Upper lobe of right lung (tissue), 1 donor: Measurements from ENCODE around the gene ELP1. TPM values are rescaled to one million over a fixed set of nuclear protein-coding genes. Genes with fewer than 3 reads are reported as not detected.

Source experiments
- ATAC-seq: fragments of 200-7000 bp; cut with Tn5 transposase; one replicate; pipeline ENCODE4 v1.9.1; 2020; ENCODE audit warnings: mild to moderate bottlenecking, moderate library complexity
- DNase-seq: peaks from one replicate; pipeline ENCODE4 v3.0.0-alpha.2; 2020
- H3K27ac ChIP-seq: fragments of 200-600 bp; one replicate; pipeline ENCODE4 v1.8.0; 2022
- H3K27me3 ChIP-seq: fragments of 200-600 bp; one replicate; pipeline ENCODE4 v1.8.0; 2022; ENCODE audit warnings: mild to moderate bottlenecking
- H3K36me3 ChIP-seq: fragments of 200-600 bp; one replicate; pipeline ENCODE4 v1.8.0; 2022
- H3K4me1 ChIP-seq: fragments of 200-600 bp; one replicate; pipeline ENCODE4 v1.8.0; 2022
- H3K4me3 ChIP-seq: fragments of 200-600 bp; one replicate; pipeline ENCODE4 v1.8.0; 2022; ENCODE audit warnings: mild to moderate bottlenecking
- H3K9me3 ChIP-seq: fragments of 200-600 bp; one replicate; pipeline ENCODE4 v1.8.0; 2022
- CTCF ChIP-seq: fragments of 200-600 bp; IDR thresholded peaks from one replicate; pipeline ENCODE4 v1.8.0; 2022; ENCODE audit warnings: antibody characterized with exemption
- intact Hi-C: fragments of 100-400 bp; cut with DNase I; formaldehyde crosslinking; loops from one replicate; pipeline ENCODE4 v1.11.0; 2022
- total RNA-seq: library from RNA; stranded (reverse); fragmentation: NEBNext Ultra II Directional; extraction: Animal tissue kit (Norgen Biotek cat#: 25700); gene quantifications from one replicate; pipeline ENCODE4 v1.2.1, GENCODE V29; 2021
- donor health status: DM: no; HTN: yes; CAD: no; lungs with severe emphysema.

ELP1 gene
- total RNA-seq, 1 donor from 2014 or later, result 18.3 TPM

- intact Hi-C loops, result no loop called here
- TF ChIP-seq CTCF, result no peak
- Histone ChIP-seq H3K27me3 (no peaks in the 10 kb centered on the region), H3K4me3 (no peak overlapping the region), H3K36me3 (peaks cover 18% of the 10 kb centered on the region), H3K27ac (no peak overlapping the region), H3K4me1 (peaks cover 8% of the 10 kb centered on the region), H3K9me3 (no peaks in the 10 kb centered on the region)
- DNase-seq (no peak), ATAC-seq (no peak)
Observed at GRCh38 chr9:108950168-108950567, 16.2 kb upstream of the ELP1 start.

GRCh38 chr9:108939975-108940374 is 6.1 kb upstream of the ELP1 start:
- intact Hi-C loops, result no loop called here
- TF ChIP-seq CTCF, result no peak
- no peaks in the 10 kb centered on the region for H3K27me3 ChIP-seq
- DNase-seq (no peak), ATAC-seq (no peak)
- no peak overlapping the region for H3K27ac ChIP-seq
- peaks cover 49% of the 10 kb centered on the region for H3K36me3 ChIP-seq
- H3K4me3 ChIP-seq, result no peak overlapping the region
- no peaks in the 10 kb centered on the region for H3K9me3 ChIP-seq
- H3K4me1 ChIP-seq, result peaks cover 5% of the 10 kb centered on the region

- no peak overlapping the region for H3K27ac ChIP-seq
- H3K4me3 ChIP-seq, result no peak overlapping the region
- intact Hi-C loops, result no loop called here
- TF ChIP-seq CTCF, result no peak
- H3K27me3 ChIP-seq, result no peaks in the 10 kb centered on the region
- no peaks in the 10 kb centered on the region for H3K9me3 ChIP-seq
- DNase-seq (no peak), ATAC-seq (no peak)
- H3K4me1 ChIP-seq, result peaks cover 11% of the 10 kb centered on the region
- H3K36me3 ChIP-seq, result peaks cover 31% of the 10 kb centered on the region
Observed at GRCh38 chr9:108937561-108938305, 3.8 kb upstream of the ELP1 start.

- no peaks in the 10 kb centered on the region for H3K27me3 ChIP-seq
- H3K27ac ChIP-seq, result peak within 1 kb of the TSS; percentile 91
- no peak for TF ChIP-seq CTCF
- peaks cover 11% of the 10 kb centered on the region for H3K36me3 ChIP-seq
- H3K9me3 ChIP-seq, result no peaks in the 10 kb centered on the region
- ATAC-seq (peak; percentile 95), DNase-seq (peak; percentile 90)
- H3K4me1 ChIP-seq, result peaks cover 17% of the 10 kb centered on the region
- H3K4me3 ChIP-seq, result peak within 1 kb of the TSS; percentile 94
- intact Hi-C loops, result no loop called here
Observed at GRCh38 chr9:108934323-108934893, 484 bp upstream of the ELP1 start, which contains the start of gene ABITRAM. Gene ABITRAM (plus strand): TSS chr9:108934400. CDS start chr9:108934487, 87 bp downstream.

GRCh38 chr9:108933231-108933717 is 650 bp downstream of the ELP1 start:
- Histone ChIP-seq H3K4me1 (peaks cover 17% of the 10 kb centered on the region), H3K27me3 (no peaks in the 10 kb centered on the region), H3K4me3 (peak overlapping the region; percentile 94), H3K9me3 (no peaks in the 10 kb centered on the region), H3K36me3 (peaks cover 15% of the 10 kb centered on the region), H3K27ac (peak overlapping the region; percentile 91)
- no peak for ATAC-seq
- no peak for DNase-seq
- no peak for TF ChIP-seq CTCF
- intact Hi-C loops, result no loop called here
